GM23338 (cell line): ENCODE results near the gene DDX19B. TPM values are rescaled to one million over a fixed set of nuclear protein-coding genes. Genes with fewer than 3 reads are reported as not detected.

Experiments used
- ATAC-seq: fragments of 200-7000 bp; cut with Tn5 transposase; 3 replicates; pipeline ENCODE4 v1.9.1; 2020
- DNase-seq: peaks from one replicate; pipeline ENCODE4 v3.0.0-alpha.2; 2015; ENCODE audit warnings: low spot score
- H2AFZ ChIP-seq: fragments of 200-600 bp; sonication (generic); 2 replicates; pipeline ENCODE4 v1.8.0; 2016; ENCODE audit warnings: antibody characterized with exemption, mild to moderate bottlenecking, moderate library complexity
- H3F3A ChIP-seq: fragments of 200-600 bp; sonication (generic); replicated peaks from 2 replicates; pipeline ENCODE4 v1.8.0; 2017; ENCODE audit warnings: antibody characterized with exemption, mixed run types, low read depth
- H3K27ac ChIP-seq: fragments of 200-600 bp; sonication (generic); 2 replicates; pipeline ENCODE4 v1.6.1; 2016; ENCODE audit warnings: low read depth
- H3K27me3 ChIP-seq: fragments of 200-600 bp; sonication (generic); 2 replicates; pipeline ENCODE4 v1.8.0; 2016; ENCODE audit warnings: mild to moderate bottlenecking, mixed run types, moderate library complexity; ENCODE audit not compliant: insufficient read depth
- H3K36me3 ChIP-seq: fragments of 200-600 bp; sonication (generic); 2 replicates; pipeline ENCODE4 v1.8.0; 2016; ENCODE audit warnings: mild to moderate bottlenecking; ENCODE audit not compliant: insufficient read depth
- H3K4me1 ChIP-seq: fragments of 200-600 bp; sonication (generic); 2 replicates; pipeline ENCODE4 v1.8.0; 2016; ENCODE audit warnings: mild to moderate bottlenecking, moderate library complexity; ENCODE audit not compliant: insufficient read depth
- H3K4me2 ChIP-seq: fragments of 200-600 bp; sonication (generic); 2 replicates; pipeline ENCODE4 v1.7.1; 2017; ENCODE audit warnings: mixed run types
- H3K4me3 ChIP-seq: fragments of 200-600 bp; sonication (generic); 2 replicates; pipeline ENCODE4 v1.6.1; 2016; ENCODE audit warnings: mixed run types
- H3K79me2 ChIP-seq: fragments of 200-600 bp; sonication (generic); replicated peaks from 2 replicates; pipeline ENCODE4 v1.8.0; 2017; ENCODE audit warnings: mild to moderate bottlenecking; ENCODE audit not compliant: insufficient read depth
- H3K9me2 ChIP-seq: fragments of 200-600 bp; sonication (generic); 2 replicates; pipeline ENCODE4 v1.8.0; 2017; ENCODE audit not compliant: insufficient read depth
- H4K20me1 ChIP-seq: fragments of 200-600 bp; sonication (generic); replicated peaks from 2 replicates; pipeline ENCODE4 v1.8.0; 2017; ENCODE audit warnings: mild to moderate bottlenecking; ENCODE audit not compliant: insufficient read depth
- H3K27ac Mint-ChIP-seq: 2 replicates; pipeline ENCODE4 v1.8.0; 2020; ENCODE audit warnings: inconsistent platforms, mild to moderate bottlenecking, moderate library complexity, mixed read lengths
- H3K27me3 Mint-ChIP-seq: 3 replicates; pipeline ENCODE4 v1.8.0; 2022; ENCODE audit warnings: low read depth, mild to moderate bottlenecking, moderate library complexity, mixed read lengths, inconsistent platforms; ENCODE audit not compliant: insufficient read depth, poor library complexity
- H3K36me3 Mint-ChIP-seq: 3 replicates; pipeline ENCODE4 v1.8.0; 2021; ENCODE audit warnings: low read depth, mild to moderate bottlenecking, inconsistent platforms, moderate library complexity, mixed read lengths
- H3K4me1 Mint-ChIP-seq: 3 replicates; pipeline ENCODE4 v1.8.0; 2020; ENCODE audit warnings: mild to moderate bottlenecking, inconsistent platforms, mixed read lengths
- H3K4me3 Mint-ChIP-seq: 3 replicates; pipeline ENCODE4 v1.8.0; 2021; ENCODE audit warnings: moderate library complexity, mild to moderate bottlenecking, inconsistent platforms, mixed read lengths
- H3K9me3 Mint-ChIP-seq: 3 replicates; pipeline ENCODE4 v1.8.0; 2020; ENCODE audit warnings: moderate library complexity, mild to moderate bottlenecking, inconsistent platforms, mixed read lengths
- CREB1 ChIP-seq: fragments of 250-450 bp; sonication (Bioruptor Pico); IDR thresholded peaks from 2 replicates; pipeline ENCODE4 v1.5.0; 2020; ENCODE audit warnings: low read depth, mild to moderate bottlenecking, moderate library complexity
- ETS1 ChIP-seq: IDR thresholded peaks from 2 replicates; pipeline ENCODE4 v1.6.1; 2016; ENCODE audit warnings: antibody characterized with exemption
- JUNB ChIP-seq: IDR thresholded peaks from one replicate; pipeline ENCODE4 v1.6.1; 2016; ENCODE audit warnings: antibody characterized with exemption; ENCODE audit not compliant: unreplicated experiment
- POLR2AphosphoS5 ChIP-seq: IDR thresholded peaks from 2 replicates; pipeline ENCODE4 v1.6.1; 2016; ENCODE audit warnings: antibody characterized with exemption, low read depth
- REST ChIP-seq: IDR thresholded peaks from one replicate; pipeline ENCODE4 v1.6.1; 2018; ENCODE audit warnings: antibody characterized with exemption; ENCODE audit not compliant: unreplicated experiment
- polyA plus RNA-seq: library from polyadenylated mRNA; unstranded; fragments of >200 nt; fragmentation: Nextera tagmentation; extraction: Ambion mirVana; gene quantifications from 2 replicates; pipeline ENCODE4 v1.2.1, GENCODE V29; 2016
- total RNA-seq: library from RNA; depleted of rRNA; stranded (reverse); fragments of >200 nt; shearing (Covaris generic); gene quantifications from 2 replicates; pipeline ENCODE4 v1.2.3, GENCODE V29; 2014

DDX19B gene
- total and polyA plus RNA-seq, 2 experiments from 2014 or later = 42.2 to 45.8 TPM

- Mint-ChIP-seq H3K27me3 (peaks cover 21% of the 10 kb centered on the region), H3K9me3 (no peaks in the 10 kb centered on the region), H3K4me1 (peaks cover 10% of the 10 kb centered on the region; the same call in 2 of the 3 replicates), H3K36me3 (peaks cover 40% of the 10 kb centered on the region), H3K27ac (no peak overlapping the region), H3K4me3 (peak overlapping the region; percentile 97)
- H4K20me1 ChIP-seq = peaks cover 4% of the 10 kb centered on the region
- peak overlapping the region; percentile 98 for H3K4me2 ChIP-seq
- TF ChIP-seq REST = no peak
- peak; percentile 42; the same call in 1 of the 2 replicates for TF ChIP-seq POLR2AphosphoS5
- H2AFZ ChIP-seq = no peak overlapping the region
- peaks cover 4% of the 10 kb centered on the region; the same call in 1 of the 2 replicates for H3K36me3 ChIP-seq
- 0 out of 2 replicates have a peak overlapping the region, but pooled peaks have one; percentile 97 for H3K27ac ChIP-seq
- no peaks in the 10 kb centered on the region for H3K27me3 ChIP-seq
- H3K9me2 ChIP-seq = no peaks in the 10 kb centered on the region
- DNase-seq (peak; percentile 15), ATAC-seq (no peak)
- peak overlapping the region; percentile 95; the same call in 1 of the 2 replicates for H3K4me3 ChIP-seq
- peaks cover 43% of the 10 kb centered on the region for H3F3A ChIP-seq
- H3K79me2 ChIP-seq = peaks cover 11% of the 10 kb centered on the region
- H3K4me1 ChIP-seq = peaks cover 12% of the 10 kb centered on the region
Observed at GRCh38 chr16:70378869-70379493, 80.0 kb downstream of the DDX19B start.

DNA sequence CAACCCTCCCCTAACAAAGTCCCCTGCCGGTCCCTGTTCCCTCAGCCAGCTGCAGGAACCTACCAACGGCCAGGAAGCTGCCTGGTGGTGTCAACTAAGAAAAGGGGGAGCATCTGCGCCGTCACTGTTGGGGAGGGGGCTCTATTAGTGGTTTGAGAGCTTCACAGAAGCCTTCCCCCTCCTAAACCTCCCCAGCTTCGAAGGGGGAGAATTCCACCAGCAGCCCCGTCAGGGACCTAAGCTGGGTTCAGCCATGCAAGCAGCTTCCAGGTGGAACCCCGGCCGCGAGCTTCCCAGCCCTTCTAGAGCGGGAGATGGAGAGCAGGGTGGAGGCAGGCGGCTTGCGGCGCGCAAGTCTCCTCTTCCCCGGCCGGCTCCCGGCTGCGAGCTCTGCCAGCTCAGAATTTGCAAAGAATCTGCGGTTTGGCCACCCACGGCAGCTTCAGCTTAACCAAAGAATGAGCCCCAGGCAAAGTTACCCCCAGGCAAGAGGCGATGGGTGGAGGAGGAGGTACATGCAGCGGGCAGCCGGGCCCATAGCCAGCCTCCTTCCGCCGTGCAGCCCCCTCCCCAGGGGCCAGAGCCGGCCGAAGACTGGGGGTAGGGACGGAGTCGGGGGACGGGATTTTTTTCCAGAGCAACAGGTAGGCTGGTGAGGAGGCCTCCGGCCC, 81.4 kb downstream of the DDX19B start:
- Histone ChIP-seq H3K27ac (peak overlapping the region; percentile 97), H3K36me3 (peaks cover 4% of the 10 kb centered on the region; the same call in 1 of the 2 replicates), H3K27me3 (no peaks in the 10 kb centered on the region), H4K20me1 (peaks cover 4% of the 10 kb centered on the region; the same call in 1 of the 2 replicates), H3F3A (peaks cover 40% of the 10 kb centered on the region), H2AFZ (no peak overlapping the region), H3K4me3 (peak overlapping the region; percentile 95), H3K79me2 (peaks cover 11% of the 10 kb centered on the region), H3K4me1 (peaks cover 12% of the 10 kb centered on the region), H3K4me2 (peak overlapping the region; percentile 98), H3K9me2 (no peaks in the 10 kb centered on the region)
- Mint-ChIP-seq H3K4me3 (peak overlapping the region; percentile 97), H3K27me3 (peaks cover 21% of the 10 kb centered on the region), H3K9me3 (no peaks in the 10 kb centered on the region), H3K4me1 (peaks cover 10% of the 10 kb centered on the region; the same call in 2 of the 3 replicates), H3K36me3 (peaks cover 36% of the 10 kb centered on the region), H3K27ac (peak overlapping the region; percentile 92)
- ATAC-seq (peak; percentile 22), DNase-seq (peak; percentile 71)
- TF ChIP-seq JUNB = no peak
- peak; percentile 17 for TF ChIP-seq POLR2AphosphoS5
- no peak for TF ChIP-seq CREB1 (CRISPR knock-in tag)
- 0 out of 2 replicates have a peak, but pooled peaks have one; percentile 0 for TF ChIP-seq ETS1
